Measurements from ENCODE around the gene OSTM1.
"Not testable (repeated sequence)": the region's sequence is repeated elsewhere in the genome, so short reads cannot be mapped to it uniquely, and the experiment has no call there.

Gene OSTM1

DNA sequence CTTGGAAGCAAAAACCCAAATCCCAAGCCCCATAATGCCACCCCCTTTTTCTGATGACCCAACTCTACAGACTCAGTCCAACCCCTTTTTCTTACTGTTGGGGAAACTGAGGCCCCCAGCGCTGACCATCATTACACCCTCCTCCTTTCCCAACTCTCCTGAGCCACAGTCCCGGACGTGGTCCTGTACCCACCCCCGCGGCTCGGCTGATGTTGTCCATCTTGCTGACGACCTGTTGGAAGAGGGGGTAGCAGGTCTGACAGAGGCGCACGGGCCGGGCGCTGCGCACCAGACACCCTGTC, 533 bp downstream of the OSTM1 start:
- H3K4me3 ChIP-seq (ENCODE audit: low read length) = peak overlapping the region; percentile 79
- TF ChIP-seq ZNF274 (IDR thresholded peaks at IDR 0.05; ENCODE audit: low read depth, low read length) = no peak

DNA sequence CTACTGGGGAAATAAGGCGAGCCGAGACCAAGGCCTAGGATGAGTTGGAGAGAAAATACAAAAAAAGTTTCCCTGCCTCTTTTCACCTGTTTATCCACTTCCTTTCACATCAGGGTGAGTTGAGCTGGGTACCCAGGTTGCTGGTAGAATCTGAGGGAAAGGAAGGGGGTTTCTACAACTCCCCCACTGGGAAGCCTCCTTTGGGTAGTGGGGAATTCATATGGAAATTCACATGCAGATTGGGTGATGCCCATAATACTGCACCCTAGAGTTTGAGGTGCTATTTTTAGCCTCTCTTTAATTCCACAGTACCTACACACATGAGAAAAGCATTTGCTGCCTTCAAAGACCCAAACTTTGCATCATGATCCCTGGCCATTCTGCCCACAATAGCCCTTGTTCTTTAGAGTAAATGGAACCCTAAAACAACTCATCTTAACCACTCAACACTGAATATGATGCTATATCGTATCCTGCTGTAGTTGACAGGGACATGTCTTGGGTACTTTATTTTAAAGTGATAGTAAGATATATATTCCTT, 2.7 kb downstream of the OSTM1 start:
- no peak for TF ChIP-seq ZNF274 (IDR thresholded peaks at IDR 0.05; ENCODE audit: low read depth, low read length)
- no peak overlapping the region for H3K4me3 ChIP-seq (ENCODE audit: low read length)

DNA sequence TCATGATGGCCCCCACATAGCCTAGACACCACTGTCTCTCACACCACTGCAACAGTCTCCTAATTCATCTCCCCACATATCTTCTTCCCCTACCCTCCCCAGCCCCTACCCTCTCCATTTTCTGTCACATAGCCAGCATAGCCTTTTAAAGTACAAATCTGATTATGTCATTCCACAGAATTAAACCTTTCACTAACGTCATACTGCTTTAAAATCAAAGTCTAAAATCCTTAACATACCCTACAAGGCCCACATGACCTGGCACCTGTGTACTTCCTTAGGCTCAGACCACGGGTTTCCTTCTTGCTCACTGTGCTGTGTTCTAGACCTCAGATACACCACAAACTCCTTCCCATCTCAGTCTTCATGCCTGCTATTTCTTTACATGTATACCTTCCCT, 5.9 kb downstream of the OSTM1 start:
- TF ChIP-seq ZNF274 (IDR thresholded peaks at IDR 0.05; ENCODE audit: low read depth, low read length) = no peak
- H3K4me3 ChIP-seq (ENCODE audit: low read length) = no peak overlapping the region

DNA sequence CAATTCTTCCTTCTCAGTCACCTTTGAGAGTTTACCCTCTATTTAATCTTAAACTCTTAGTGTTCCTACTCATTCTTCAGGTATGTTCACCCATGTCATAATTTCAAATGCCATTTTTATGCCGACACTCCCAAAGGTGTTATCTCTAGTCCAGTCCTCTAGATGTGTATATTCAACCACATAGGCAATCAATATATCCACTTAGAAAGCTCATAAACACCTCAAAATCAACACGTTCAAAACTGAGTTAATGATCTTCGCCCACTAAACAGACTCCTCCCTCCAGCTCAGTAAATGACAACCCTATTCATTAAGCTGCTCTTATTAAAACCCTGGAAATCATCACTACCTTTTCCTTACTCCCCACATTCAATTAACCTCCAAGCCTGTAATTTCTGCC, 6.4 kb downstream of the OSTM1 start:
- no peak for TF ChIP-seq ZNF274 (IDR thresholded peaks at IDR 0.05; ENCODE audit: low read depth, low read length)

DNA sequence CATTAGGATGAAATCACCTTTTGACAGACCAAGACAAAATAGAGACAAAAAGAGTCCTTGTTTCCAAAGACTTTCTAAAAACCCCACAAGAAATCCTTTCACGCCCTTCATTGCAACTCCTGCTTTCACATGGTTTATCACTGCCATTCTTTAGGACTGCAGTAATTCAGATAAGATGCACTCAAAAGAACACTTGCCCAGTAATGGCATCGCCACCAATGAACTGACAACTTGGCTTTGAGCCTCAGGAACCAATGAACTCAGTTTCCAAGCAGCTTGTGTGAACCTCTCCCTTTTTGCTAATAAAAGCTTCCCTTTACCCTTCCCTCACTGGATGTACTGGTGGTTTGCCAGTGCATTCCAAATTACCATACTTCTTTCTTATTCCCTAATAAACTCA, 21.8 kb downstream of the OSTM1 start:
- no peak for TF ChIP-seq ZNF274 (IDR thresholded peaks at IDR 0.05; ENCODE audit: low read depth, low read length)
- no peak overlapping the region for H3K4me3 ChIP-seq (ENCODE audit: low read length)

More for the DNA sequence above, 6.4 kb downstream of the OSTM1 start:
- no peak overlapping the region for H3K4me3 ChIP-seq (ENCODE audit: low read length)

DNA sequence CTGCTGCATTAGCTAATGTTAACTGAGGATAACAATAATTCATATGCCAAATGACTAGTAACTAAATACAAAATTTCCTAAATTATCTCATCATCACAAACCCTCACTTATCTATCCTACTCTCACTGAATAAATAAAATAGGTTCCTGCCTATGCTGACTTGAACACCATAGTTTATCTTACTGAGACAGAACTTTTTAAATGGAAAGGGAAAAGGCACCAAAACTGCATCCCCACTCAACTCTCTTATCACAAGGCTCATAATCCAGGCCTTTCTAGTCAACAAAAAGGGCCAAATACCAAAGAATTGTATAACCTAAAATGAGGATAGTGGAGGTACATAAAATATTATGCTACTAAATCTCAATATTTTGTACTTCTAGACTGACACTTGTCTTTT, 23.1 kb downstream of the OSTM1 start:
- no peak overlapping the region for H3K4me3 ChIP-seq (ENCODE audit: low read length)
- TF ChIP-seq ZNF274 (IDR thresholded peaks at IDR 0.05; ENCODE audit: low read depth, low read length) = no peak

DNA sequence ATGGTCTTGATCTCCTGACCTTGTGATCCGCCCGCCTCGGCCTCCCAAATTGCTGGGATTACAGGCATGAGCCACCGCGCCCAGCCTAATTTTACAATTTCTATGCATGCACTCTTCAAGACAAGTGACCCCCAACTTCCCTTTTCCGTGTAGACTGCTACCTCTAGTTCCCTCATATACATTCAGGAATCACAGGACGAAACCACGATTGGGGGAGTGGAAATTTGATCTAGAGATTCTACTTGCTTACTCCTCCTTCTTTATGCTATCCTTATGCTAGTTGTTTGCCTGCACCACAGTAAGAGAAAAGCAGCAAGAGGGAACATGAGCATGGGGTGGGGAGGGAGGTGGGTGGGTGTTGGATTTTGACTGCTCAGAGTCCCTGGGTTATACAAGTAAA, 34.9 kb downstream of the OSTM1 start:
- no peak for TF ChIP-seq ZNF274 (IDR thresholded peaks at IDR 0.05; ENCODE audit: low read depth, low read length)
- H3K4me3 ChIP-seq (ENCODE audit: low read length) = no peak overlapping the region

DNA sequence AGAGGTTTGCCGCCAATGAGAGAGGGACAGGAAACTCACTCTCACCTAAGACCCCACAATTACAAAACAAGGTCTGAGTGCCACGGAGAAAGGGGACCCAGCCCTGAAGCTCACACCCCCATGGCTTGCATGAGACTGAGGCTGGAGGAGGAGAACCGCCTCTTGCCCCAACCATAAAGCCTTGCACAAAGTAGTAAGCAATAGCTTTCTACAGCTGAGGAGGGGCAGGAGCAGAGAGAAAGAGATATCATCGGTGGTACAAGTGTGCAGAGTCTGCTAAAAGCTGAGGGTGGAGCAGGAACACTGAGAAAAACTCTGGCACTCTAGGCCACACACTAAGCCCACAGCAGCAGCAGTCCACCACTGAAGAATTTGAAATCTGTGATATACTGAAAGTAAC, 37.7 kb downstream of the OSTM1 start:
- no peak for TF ChIP-seq ZNF274 (IDR thresholded peaks at IDR 0.05; ENCODE audit: low read depth, low read length)
- H3K4me3 ChIP-seq (ENCODE audit: low read length) = no peak overlapping the region

DNA sequence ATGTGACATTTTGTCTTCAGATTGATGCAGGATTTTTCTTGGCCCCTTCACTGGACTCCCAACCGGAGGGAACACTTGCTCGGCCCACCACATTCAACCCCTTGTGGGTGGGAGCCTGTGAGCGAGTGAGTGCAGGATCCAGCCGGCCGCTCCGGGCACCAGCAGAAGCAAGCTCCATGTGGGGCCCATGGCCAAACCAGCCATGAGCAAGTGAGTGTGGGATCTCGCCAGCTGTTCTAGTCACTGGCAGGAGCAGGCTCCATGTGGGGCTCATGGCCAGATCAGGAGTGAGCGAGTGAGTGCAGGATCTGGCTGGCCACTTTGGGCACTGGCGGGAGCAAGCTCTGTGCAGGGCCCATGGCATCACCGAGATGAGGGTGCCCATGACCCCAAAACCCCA, 42.6 kb downstream of the OSTM1 start:
- no peak for TF ChIP-seq ZNF274 (IDR thresholded peaks at IDR 0.05; ENCODE audit: low read depth, low read length)
- no peak overlapping the region for H3K4me3 ChIP-seq (ENCODE audit: low read length)

DNA sequence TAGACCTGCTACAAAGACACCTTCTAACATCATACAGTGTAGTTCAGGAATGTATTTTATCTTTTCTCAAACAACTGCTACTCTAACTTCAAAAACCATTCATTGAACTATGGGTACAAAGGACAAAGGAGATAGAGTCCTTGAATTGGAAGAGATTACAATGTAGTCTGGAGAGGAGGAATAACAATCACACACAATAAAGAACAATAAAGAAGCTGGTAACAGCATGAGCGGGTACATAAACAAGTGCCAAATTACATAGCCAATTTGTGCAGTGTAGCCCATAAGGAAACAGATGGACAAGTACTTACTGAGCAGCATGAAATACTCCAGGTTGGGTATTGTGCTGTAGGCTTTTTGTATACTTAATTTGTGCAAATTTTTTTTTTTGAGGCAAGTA, 44.3 kb downstream of the OSTM1 start:
- TF ChIP-seq ZNF274 (IDR thresholded peaks at IDR 0.05; ENCODE audit: low read depth, low read length) = no peak
- no peak overlapping the region for H3K4me3 ChIP-seq (ENCODE audit: low read length)

DNA sequence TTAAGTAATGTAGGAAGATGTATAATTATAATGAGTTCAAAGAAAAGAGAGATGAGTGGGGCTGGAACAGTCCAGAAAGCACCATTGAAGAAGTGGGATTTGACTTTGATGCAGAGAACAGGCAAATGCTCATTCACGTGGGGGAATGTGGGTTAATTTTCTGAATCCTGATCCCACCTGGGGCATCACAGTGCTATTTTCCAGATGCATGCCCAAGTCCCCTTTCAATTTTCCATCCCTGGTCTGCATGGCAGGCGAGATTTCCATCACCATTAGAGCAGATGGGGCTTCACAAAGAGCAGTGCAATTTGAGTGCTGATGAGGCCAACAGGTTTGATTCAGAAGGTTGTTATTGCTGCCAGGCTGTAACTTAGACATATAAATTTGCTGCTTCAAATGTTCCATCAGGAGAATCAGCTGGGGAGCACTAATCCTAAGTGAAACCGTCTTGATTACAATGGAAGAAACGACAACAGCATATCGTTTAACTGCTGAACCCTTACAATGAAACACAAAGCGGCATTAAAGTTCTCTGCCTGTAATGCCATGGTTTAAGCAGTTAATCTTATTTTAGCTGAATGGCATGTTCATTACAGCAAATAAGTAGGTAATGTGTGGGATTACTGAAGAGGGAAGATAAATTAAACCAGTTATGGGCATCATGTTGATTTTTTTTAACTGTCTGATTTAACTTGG, 45.2 kb downstream of the OSTM1 start:
- H3K4me3 ChIP-seq (ENCODE audit: low read length) = no peak overlapping the region
- TF ChIP-seq ZNF274 (IDR thresholded peaks at IDR 0.05; ENCODE audit: low read depth, low read length) = no peak

DNA sequence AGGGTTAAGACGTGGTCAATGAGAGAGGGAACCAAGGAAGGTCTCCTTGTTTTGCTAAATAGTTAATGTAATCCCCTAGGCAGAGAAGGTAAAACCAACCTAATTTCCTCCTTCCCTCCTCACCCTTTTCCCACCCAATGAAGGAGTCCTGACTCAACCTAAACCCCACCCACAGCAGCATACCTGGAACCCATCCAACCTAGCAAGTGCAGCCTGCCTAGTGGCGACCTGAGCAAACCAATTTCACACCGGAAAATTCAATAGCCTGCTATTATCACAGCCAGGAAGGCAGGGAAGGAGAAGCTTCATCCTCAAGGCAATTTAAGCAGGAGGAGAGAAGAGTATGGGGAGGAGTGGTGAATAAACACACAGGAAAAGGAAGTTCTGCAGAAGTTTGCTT, 46.9 kb downstream of the OSTM1 start:
- no peak for TF ChIP-seq ZNF274 (IDR thresholded peaks at IDR 0.05; ENCODE audit: low read depth, low read length)
- no peak overlapping the region for H3K4me3 ChIP-seq (ENCODE audit: low read length)

DNA sequence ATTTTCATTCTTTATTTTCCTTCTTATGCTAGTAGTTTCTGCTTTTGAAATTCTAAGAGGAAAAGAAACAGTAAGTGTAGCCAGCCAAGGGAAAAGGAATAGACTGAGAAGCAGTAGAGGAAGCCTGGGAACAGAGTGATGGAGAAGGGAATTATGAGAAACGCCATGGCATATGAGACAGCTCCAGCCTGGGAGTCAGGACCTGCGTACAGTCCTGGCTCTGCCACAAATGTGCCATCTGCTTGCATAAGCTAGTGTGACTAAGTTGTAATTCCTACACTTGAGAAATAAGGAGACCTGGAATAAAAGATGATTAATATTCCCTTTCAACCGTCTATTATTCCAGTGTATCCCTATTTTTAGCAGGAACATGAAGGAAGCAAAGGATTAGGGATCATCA, 47.5 kb downstream of the OSTM1 start:
- TF ChIP-seq ZNF274 (IDR thresholded peaks at IDR 0.05; ENCODE audit: low read depth, low read length) = no peak
- no peak overlapping the region for H3K4me3 ChIP-seq (ENCODE audit: low read length)

DNA sequence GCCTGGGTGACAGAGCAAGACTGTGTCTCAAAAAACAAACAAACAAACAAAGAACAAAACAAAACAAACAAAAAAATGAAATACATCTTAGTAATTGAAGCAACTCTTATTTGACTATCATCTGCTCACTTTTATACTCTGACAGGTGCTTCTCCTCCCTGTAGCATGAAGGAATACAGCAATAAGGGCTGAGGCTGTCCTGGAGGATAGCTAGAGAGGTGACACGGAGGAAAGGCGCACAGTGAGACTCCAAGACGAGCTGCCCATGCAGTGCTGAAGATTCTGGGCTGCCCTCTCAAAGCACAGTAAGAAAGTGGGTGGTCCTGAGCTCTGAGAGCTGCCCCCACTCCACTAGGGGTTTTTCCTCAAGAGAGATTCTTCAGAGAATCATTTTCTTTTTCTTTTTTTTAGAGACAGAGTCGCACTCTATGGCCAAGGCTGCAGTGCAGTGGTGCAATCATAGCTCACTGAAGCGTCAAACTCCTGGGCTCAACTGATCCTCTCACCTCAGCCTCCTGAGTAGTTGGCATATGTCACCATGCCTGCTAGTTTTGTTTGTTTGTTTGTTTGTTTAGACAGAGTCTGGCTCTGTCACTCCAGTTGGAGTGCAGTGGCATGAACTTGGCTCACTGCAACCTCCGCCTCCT, 50.0 kb downstream of the OSTM1 start:
- TF ChIP-seq ZNF274 (IDR thresholded peaks at IDR 0.05; ENCODE audit: low read depth, low read length) = no peak
- no peak overlapping the region for H3K4me3 ChIP-seq (ENCODE audit: low read length)

DNA sequence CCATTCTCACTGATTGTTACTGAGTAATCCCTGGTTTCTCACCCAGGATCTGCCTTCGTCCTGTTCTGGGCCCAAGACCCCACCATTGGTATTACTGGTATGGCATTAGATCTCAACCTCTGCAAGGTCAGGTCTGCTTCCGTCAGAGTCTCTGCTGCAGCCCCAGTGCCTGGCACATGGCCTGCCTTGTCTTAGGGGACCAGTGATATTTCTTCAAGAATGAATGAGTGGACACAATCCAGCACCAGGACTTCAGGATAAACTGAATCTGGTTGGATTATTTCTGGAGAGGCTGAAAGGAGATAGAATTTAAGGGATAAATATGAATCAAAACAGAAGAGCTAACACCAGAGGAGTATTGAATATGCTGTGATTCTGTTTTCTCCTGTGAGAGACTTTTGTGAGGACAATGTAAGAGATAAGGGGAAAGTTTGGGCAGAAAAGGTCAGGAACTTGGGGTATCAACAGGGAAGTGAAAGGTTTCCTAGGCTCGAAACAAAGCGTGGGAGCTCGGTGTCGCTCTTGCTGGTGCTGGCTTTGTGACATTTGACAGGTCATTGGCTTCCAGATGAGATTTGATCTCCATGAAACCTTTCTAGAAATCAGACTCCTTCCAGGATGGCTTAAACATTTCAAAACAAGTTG, 53.9 kb downstream of the OSTM1 start:
- TF ChIP-seq ZNF274 (IDR thresholded peaks at IDR 0.05; ENCODE audit: low read depth, low read length) = no peak
- H3K4me3 ChIP-seq (ENCODE audit: low read length) = no peak overlapping the region

DNA sequence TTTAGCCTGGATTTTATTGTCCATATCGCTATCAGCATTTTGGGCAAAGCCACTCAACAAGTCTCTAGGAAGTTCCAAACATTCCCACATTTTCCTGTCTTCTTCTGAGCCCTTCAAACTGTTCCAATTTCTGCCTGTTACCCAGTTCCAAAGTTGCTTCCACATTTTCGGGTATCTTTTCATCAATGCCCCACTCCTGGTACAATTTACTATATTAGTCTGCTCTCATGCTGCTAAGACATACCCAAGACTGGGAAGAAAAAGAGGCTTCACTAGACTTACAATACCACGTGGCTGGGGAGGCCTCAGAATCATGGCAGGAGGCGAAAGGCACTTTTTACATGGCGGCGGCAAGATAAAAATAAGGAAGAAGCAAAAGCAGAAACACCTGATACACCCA, 58.3 kb downstream of the OSTM1 start:
- not testable (repeated sequence) for H3K4me3 ChIP-seq (ENCODE audit: low read length)

Measured in GM08714 (cell line).